ENCODE results near the gene CLIP4. TPM values are rescaled to one million over a fixed set of nuclear protein-coding genes. Genes with fewer than 3 reads are reported as not detected.

Gene CLIP4
- total and polyA plus RNA-seq, 2 experiments from 2014 or later, result 4.2 to 7.0 TPM

DNA sequence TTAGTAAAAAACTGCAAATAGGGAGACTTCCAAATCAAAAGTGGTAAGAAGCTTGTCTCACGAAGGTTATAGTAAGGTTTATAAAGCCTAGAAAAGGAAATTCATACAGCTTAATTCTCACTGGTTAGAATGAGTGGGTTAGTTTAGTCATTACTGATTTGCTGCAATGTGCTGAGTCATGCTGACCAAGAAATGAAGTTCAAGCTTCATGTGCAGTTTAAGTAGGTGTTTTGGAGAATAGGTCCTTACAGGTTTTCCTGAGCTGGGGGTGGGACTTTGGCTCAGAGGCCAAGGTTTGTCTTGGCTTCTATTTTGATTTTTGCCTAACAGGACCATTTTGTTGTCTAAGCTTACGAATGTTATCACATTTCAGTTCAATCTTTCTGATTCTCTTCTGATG is 15.1 kb downstream of the CLIP4 start:
- Histone ChIP-seq H3K4me1 (ENCODE audit: low read depth) (peaks cover 9% of the 10 kb centered on the region), H3K27me3 (no peaks in the 10 kb centered on the region), H3K9me3 (ENCODE audit: low read depth) (no peaks in the 10 kb centered on the region), H3K4me3 (no peak overlapping the region), H3K36me3 (no peaks in the 10 kb centered on the region), H3K27ac (no peak overlapping the region)
- peak; percentile 24 to 85 for DNase-seq (ENCODE audit: low read depth in 1 of 2, low spot score in 1 of 2)
- TF ChIP-seq, protein P1, sequence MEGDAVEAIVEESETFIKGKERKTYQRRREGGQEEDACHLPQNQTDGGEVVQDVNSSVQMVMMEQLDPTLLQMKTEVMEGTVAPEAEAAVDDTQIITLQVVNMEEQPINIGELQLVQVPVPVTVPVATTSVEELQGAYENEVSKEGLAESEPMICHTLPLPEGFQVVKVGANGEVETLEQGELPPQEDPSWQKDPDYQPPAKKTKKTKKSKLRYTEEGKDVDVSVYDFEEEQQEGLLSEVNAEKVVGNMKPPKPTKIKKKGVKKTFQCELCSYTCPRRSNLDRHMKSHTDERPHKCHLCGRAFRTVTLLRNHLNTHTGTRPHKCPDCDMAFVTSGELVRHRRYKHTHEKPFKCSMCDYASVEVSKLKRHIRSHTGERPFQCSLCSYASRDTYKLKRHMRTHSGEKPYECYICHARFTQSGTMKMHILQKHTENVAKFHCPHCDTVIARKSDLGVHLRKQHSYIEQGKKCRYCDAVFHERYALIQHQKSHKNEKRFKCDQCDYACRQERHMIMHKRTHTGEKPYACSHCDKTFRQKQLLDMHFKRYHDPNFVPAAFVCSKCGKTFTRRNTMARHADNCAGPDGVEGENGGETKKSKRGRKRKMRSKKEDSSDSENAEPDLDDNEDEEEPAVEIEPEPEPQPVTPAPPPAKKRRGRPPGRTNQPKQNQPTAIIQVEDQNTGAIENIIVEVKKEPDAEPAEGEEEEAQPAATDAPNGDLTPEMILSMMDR (IDR thresholded peaks at IDR 0.05; ENCODE audit: low read depth, low read length), result no peak

DNA sequence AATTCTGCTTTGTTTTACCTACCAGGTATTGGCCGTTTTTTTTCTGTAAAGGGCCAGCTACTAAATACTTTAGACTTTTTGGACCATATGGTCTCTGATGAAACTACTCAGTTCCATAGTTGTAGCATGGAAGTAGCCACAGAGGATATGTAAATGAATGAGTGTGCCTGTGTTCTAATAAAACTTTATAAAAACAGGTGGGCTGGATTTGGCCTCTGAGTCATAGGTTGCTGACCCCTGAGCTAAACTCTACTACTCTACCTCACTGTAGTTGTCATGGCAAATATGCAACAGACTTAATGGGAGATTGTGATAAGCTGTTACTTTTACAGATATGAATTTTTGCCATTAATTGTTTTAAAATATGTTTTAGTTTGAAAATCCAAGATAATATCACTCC is 19.7 kb downstream of the CLIP4 start:
- H3K4me1 ChIP-seq (ENCODE audit: low read depth), result peaks cover 6% of the 10 kb centered on the region
- no peaks in the 10 kb centered on the region for H3K27me3 ChIP-seq
- no peaks in the 10 kb centered on the region for H3K36me3 ChIP-seq
- H3K27ac ChIP-seq, result no peak overlapping the region
- H3K4me3 ChIP-seq, result no peak overlapping the region
- DNase-seq (ENCODE audit: low read depth in 1 of 2, low spot score in 1 of 2), result no peak
- TF ChIP-seq, protein P1 (IDR thresholded peaks at IDR 0.05; ENCODE audit: low read depth, low read length), result no peak
- no peaks in the 10 kb centered on the region for H3K9me3 ChIP-seq (ENCODE audit: low read depth)

DNA sequence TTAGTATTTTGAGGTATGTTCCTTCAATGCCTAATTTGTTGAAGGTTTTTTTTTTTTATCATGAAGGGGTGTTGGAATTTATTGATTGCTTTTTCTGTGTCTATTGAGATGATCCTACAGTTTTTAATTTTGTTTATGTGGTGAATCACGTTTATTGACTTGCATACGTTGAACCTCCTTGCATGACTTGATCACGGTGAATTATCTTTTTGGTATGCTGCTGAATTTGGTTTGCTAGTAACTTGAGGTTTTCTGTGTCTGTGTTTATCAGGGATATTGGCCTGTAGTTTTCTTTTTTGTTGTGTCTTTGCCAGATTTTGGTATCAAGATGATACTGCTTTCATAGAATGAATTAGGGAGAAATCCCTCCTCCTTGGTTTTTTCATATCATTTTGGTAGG is 23.9 kb downstream of the CLIP4 start:
- peak in 1 of 2 donors; percentile 15 for DNase-seq (ENCODE audit: low read depth in 1 of 2, low spot score in 1 of 2)
- TF ChIP-seq, protein P1 (IDR thresholded peaks at IDR 0.05; ENCODE audit: low read depth, low read length), result no peak
- no peaks in the 10 kb centered on the region for H3K27me3 ChIP-seq
- H3K27ac ChIP-seq, result no peak overlapping the region
- no peaks in the 10 kb centered on the region for H3K36me3 ChIP-seq
- no peaks in the 10 kb centered on the region for H3K9me3 ChIP-seq (ENCODE audit: low read depth)
- no peaks in the 10 kb centered on the region for H3K4me1 ChIP-seq (ENCODE audit: low read depth)
- H3K4me3 ChIP-seq, result no peak overlapping the region

DNA sequence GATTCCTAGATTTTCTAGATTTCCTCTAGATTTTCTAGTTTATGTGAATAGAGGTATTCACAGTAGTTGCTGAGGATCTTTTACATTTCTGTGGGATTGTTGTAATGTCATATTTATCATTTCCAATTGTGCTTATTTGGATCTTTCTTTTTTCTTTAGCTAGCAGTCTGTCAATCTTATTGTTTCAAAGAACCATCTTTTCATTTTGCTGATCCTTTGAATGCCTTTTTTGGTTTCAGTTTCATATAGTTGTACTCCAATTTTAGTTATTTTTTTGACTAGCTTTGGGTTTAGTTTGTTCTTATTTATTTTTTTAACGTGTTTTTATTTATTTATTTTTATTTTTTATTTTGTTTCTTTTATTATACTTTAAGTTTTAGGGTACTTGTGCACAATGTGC is 24.5 kb downstream of the CLIP4 start:
- Histone ChIP-seq H3K9me3 (ENCODE audit: low read depth) (no peaks in the 10 kb centered on the region), H3K27ac (no peak overlapping the region), H3K4me1 (ENCODE audit: low read depth) (no peaks in the 10 kb centered on the region), H3K36me3 (no peaks in the 10 kb centered on the region), H3K27me3 (no peaks in the 10 kb centered on the region), H3K4me3 (no peak overlapping the region)
- TF ChIP-seq, protein P1 (IDR thresholded peaks at IDR 0.05; ENCODE audit: low read depth, low read length), result no peak
- DNase-seq (ENCODE audit: low read depth in 1 of 2, low spot score in 1 of 2), result no peak

DNA sequence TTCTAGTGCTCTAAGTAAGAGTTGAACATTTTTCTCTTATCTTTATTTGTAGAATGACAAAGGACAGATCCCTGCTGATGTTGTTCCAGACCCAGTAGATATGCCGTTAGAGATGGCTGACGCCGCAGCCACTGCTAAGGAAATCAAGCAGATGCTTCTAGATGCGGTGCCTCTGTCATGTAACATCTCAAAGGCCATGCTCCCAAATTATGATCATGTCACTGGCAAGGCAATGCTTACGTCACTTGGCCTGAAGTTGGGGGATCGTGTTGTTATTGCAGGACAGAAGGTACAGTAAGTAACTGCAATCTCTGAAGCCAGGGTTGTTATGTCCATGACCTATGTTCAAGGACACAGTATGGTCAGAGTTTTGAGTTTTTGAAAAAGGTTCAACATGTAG is 28.4 kb downstream of the CLIP4 start:
- H3K9me3 ChIP-seq (ENCODE audit: low read depth), result no peaks in the 10 kb centered on the region
- H3K4me3 ChIP-seq, result no peak overlapping the region
- no peaks in the 10 kb centered on the region for H3K36me3 ChIP-seq
- H3K4me1 ChIP-seq (ENCODE audit: low read depth), result no peaks in the 10 kb centered on the region
- DNase-seq (ENCODE audit: low read depth in 1 of 2, low spot score in 1 of 2), result no peak
- TF ChIP-seq, protein P1 (IDR thresholded peaks at IDR 0.05; ENCODE audit: low read depth, low read length), result no peak
- H3K27me3 ChIP-seq, result peaks cover 2% of the 10 kb centered on the region
- H3K27ac ChIP-seq, result no peak overlapping the region

DNA sequence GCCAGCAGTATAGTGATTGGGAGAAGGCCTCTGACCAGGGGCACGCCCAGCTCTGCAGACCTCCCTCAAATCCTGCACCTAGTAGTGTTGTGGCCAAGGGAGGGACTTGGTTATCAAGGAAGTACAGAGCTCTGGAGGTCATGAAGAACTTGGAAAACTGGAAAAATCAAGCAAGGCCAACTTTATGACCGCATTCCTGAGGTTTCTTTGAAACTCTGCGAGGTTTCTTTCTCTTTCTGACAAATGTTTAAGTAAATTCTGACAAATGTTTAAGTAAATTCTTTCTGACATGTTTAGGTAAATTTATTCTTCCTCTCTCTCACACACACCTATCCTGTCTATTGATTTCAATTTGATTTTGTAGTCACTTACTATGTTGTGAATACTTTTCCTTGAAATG is 31.0 kb downstream of the CLIP4 start:
- no peak overlapping the region for H3K4me3 ChIP-seq
- H3K36me3 ChIP-seq, result no peaks in the 10 kb centered on the region
- H3K27ac ChIP-seq, result no peak overlapping the region
- peaks cover 7% of the 10 kb centered on the region for H3K27me3 ChIP-seq
- TF ChIP-seq, protein P1 (IDR thresholded peaks at IDR 0.05; ENCODE audit: low read depth, low read length), result no peak
- DNase-seq (ENCODE audit: low read depth in 1 of 2, low spot score in 1 of 2), result no peak
- H3K4me1 ChIP-seq (ENCODE audit: low read depth), result no peaks in the 10 kb centered on the region
- no peaks in the 10 kb centered on the region for H3K9me3 ChIP-seq (ENCODE audit: low read depth)

Data from cardiac muscle cell (in vitro differentiated cells and primary cell).